ENCODE data around the gene PRRX2. TPM values are rescaled to one million over a fixed set of nuclear protein-coding genes. Genes with fewer than 3 reads are reported as not detected.

PRRX2 gene
- total RNA-seq, 1 experiment from 2014 or later: not detected

DNA sequence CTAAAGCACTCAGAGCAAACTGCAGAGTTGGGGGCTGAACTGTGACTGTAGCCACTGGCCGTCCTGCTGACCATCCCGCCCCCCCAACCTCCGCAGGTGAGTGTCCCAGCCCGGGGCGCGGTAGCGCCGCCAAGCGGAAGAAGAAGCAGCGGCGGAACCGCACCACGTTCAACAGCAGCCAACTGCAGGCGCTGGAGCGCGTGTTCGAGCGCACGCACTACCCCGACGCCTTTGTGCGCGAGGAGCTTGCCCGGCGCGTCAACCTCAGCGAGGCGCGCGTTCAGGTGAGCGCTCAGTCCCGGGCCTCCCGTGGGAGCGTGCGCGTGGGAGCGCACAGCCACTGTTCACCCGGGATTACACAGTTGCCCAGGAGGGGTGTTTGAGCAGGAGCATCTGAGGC, 53.7 kb downstream of the PRRX2 start:
- Mint-ChIP-seq H3K4me3 (ENCODE audit: low read depth, unreplicated experiment) (no peak overlapping the region), H3K27me3 (ENCODE audit: unreplicated experiment) (peaks cover 7% of the 10 kb centered on the region), H3K36me3 (ENCODE audit: insufficient read depth, unreplicated experiment) (no peaks in the 10 kb centered on the region), H3K4me1 (ENCODE audit: low read depth, unreplicated experiment) (no peaks in the 10 kb centered on the region), H3K9me3 (ENCODE audit: low read depth, unreplicated experiment) (no peaks in the 10 kb centered on the region), H3K27ac (ENCODE audit: unreplicated experiment) (no peak overlapping the region)
- DNase-seq: no peak
- intact Hi-C loops (cut with micrococcal nuclease; ENCODE audit: unreplicated experiment): no loop called here
- CTCF ChIA-PET: interaction anchor here (0.5 kb wide), 1 partner anchor 349 kb away, joined by 6 read pairs; no protein-coding TSS in a partner anchor
- BruUV-seq (replicated peaks): no TSS peak
- no peak for TF ChIP-seq CTCF (IDR thresholded peaks at IDR 0.05; ENCODE audit: unreplicated experiment)

GRCh38 chr9:129720181-129720864, 54.9 kb downstream of the PRRX2 start:
- Mint-ChIP-seq H3K27me3 (ENCODE audit: unreplicated experiment) (peaks cover 7% of the 10 kb centered on the region), H3K4me1 (ENCODE audit: low read depth, unreplicated experiment) (no peaks in the 10 kb centered on the region), H3K4me3 (ENCODE audit: low read depth, unreplicated experiment) (no peak overlapping the region), H3K27ac (ENCODE audit: unreplicated experiment) (no peak overlapping the region), H3K9me3 (ENCODE audit: low read depth, unreplicated experiment) (no peaks in the 10 kb centered on the region), H3K36me3 (ENCODE audit: insufficient read depth, unreplicated experiment) (no peaks in the 10 kb centered on the region)
- intact Hi-C loops (cut with micrococcal nuclease; ENCODE audit: unreplicated experiment): no loop called here
- CTCF ChIA-PET: no interaction called here
- DNase-seq: no peak
- peak; percentile 19 for TF ChIP-seq CTCF (IDR thresholded peaks at IDR 0.05; ENCODE audit: unreplicated experiment)
- BruUV-seq (replicated peaks): no TSS peak

- H3K36me3 Mint-ChIP-seq (ENCODE audit: insufficient read depth, unreplicated experiment): no peaks in the 10 kb centered on the region
- H3K27me3 Mint-ChIP-seq (ENCODE audit: unreplicated experiment): peaks cover 3% of the 10 kb centered on the region
- no peak for TF ChIP-seq CTCF (IDR thresholded peaks at IDR 0.05; ENCODE audit: unreplicated experiment)
- H3K4me3 Mint-ChIP-seq (ENCODE audit: low read depth, unreplicated experiment): no peak overlapping the region
- no peaks in the 10 kb centered on the region for H3K4me1 Mint-ChIP-seq (ENCODE audit: low read depth, unreplicated experiment)
- no peak overlapping the region for H3K27ac Mint-ChIP-seq (ENCODE audit: unreplicated experiment)
- intact Hi-C loops (cut with micrococcal nuclease; ENCODE audit: unreplicated experiment): no loop called here
- H3K9me3 Mint-ChIP-seq (ENCODE audit: low read depth, unreplicated experiment): no peaks in the 10 kb centered on the region
- DNase-seq: no peak
- no TSS peak for BruUV-seq (replicated peaks)
- CTCF ChIA-PET: no interaction called here
These were observed 55.6 kb downstream of the PRRX2 start for GRCh38 chr9:129720865-129721545.

DNA sequence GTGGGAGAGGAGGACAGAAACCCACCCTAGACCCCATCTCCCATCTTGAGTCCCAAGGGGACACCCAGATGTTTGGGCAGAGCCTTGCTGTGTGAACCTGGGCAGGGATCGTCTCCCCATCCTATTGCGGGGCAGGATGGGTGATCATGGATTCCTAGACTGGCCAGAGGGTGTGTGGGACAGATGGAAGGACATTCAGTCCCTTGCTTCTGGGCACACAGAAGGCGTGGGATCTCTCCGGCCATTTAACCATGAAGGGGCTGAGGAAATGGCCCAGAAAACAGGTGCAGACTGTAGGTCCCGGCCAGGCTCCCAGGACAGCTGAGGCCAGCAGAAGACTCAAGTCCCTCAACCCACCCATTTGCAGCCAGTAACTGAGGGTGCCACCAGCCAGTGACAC, 57.5 kb downstream of the PRRX2 start:
- no peak for TF ChIP-seq CTCF (IDR thresholded peaks at IDR 0.05; ENCODE audit: unreplicated experiment)
- Mint-ChIP-seq H3K27ac (ENCODE audit: unreplicated experiment) (no peak overlapping the region), H3K9me3 (ENCODE audit: low read depth, unreplicated experiment) (no peaks in the 10 kb centered on the region), H3K4me1 (ENCODE audit: low read depth, unreplicated experiment) (no peaks in the 10 kb centered on the region), H3K36me3 (ENCODE audit: insufficient read depth, unreplicated experiment) (no peaks in the 10 kb centered on the region), H3K27me3 (ENCODE audit: unreplicated experiment) (no peaks in the 10 kb centered on the region), H3K4me3 (ENCODE audit: low read depth, unreplicated experiment) (no peak overlapping the region)
- CTCF ChIA-PET: no interaction called here
- intact Hi-C loops (cut with micrococcal nuclease; ENCODE audit: unreplicated experiment): no loop called here
- DNase-seq: no peak
- no TSS peak for BruUV-seq (replicated peaks)
